Natural killer cell (primary cell): ENCODE measurements around the gene CDHR3. TPM values are rescaled to one million over a fixed set of nuclear protein-coding genes. Genes with fewer than 3 reads are reported as not detected.

ENCODE experiments used
- ATAC-seq, 3 donors: fragments of 150-1000 bp in 2 of 3; fragments of 200-7000 bp in 1 of 3; cut with Tn5 transposase; 1 replicate in 1 of 3; 2 replicates in 2 of 3; pipeline ENCODE4 v1.10.0; 2021; ENCODE audit warnings: mild to moderate bottlenecking in 2 of 3, moderate library complexity in 2 of 3
- DNase-seq, 2 donors: peaks; one replicate each; pipeline versions ENCODE4 v3.0.0 to v3.0.0-alpha.2; 2013 to 2021; ENCODE audit warnings: mixed read lengths in 1 of 2
- H3K27ac ChIP-seq: one replicate; pipeline ENCODE4 v1.5.1; 2013; ENCODE audit warnings: mild to moderate bottlenecking, low read length
- H3K27me3 ChIP-seq: one replicate; pipeline ENCODE4 v1.6.1; 2013; ENCODE audit warnings: low read length; ENCODE audit not compliant: control insufficient read depth, insufficient read depth
- H3K36me3 ChIP-seq: one replicate; pipeline ENCODE4 v1.6.1; 2013; ENCODE audit warnings: low read length; ENCODE audit not compliant: control insufficient read depth, insufficient read depth
- H3K4me1 ChIP-seq: one replicate; pipeline ENCODE4 v1.6.1; 2013; ENCODE audit warnings: low read length; ENCODE audit not compliant: control insufficient read depth, insufficient read depth
- H3K4me3 ChIP-seq: one replicate; pipeline ENCODE4 v1.5.1; 2013; ENCODE audit warnings: low read length
- H3K9me3 ChIP-seq: one replicate; pipeline ENCODE4 v1.6.1; 2013; ENCODE audit warnings: low read length; ENCODE audit not compliant: control insufficient read depth, insufficient read depth
- H3K27ac Mint-ChIP-seq, 2 donors: one replicate each; pipeline ENCODE4 v1.8.0; 2022; ENCODE audit warnings: mild to moderate bottlenecking in 2 of 2, mixed read lengths in 2 of 2, moderate library complexity in 1 of 2
- H3K27me3 Mint-ChIP-seq, 2 donors: one replicate each; pipeline ENCODE4 v1.8.0; 2022; ENCODE audit warnings: low read depth in 2 of 2, mixed read lengths in 2 of 2
- H3K36me3 Mint-ChIP-seq: one replicate; pipeline ENCODE4 v1.8.0; 2022; ENCODE audit warnings: mixed read lengths
- H3K4me1 Mint-ChIP-seq, 2 donors: one replicate each; pipeline ENCODE4 v1.8.0; 2022; ENCODE audit warnings: mixed read lengths in 2 of 2
- H3K4me3 Mint-ChIP-seq: one replicate; pipeline ENCODE4 v1.8.0; 2022; ENCODE audit warnings: mild to moderate bottlenecking, moderate library complexity, mixed read lengths
- H3K9me3 Mint-ChIP-seq, 2 donors: one replicate each; pipeline ENCODE4 v1.8.0; 2022; ENCODE audit warnings: mixed read lengths in 2 of 2
- CTCF ChIP-seq: fragments of 200-600 bp; IDR thresholded peaks from one replicate; pipeline ENCODE4 v1.8.0; 2022; ENCODE audit warnings: antibody characterized with exemption
- WGBS: methylation state at CpG from one replicate; pipeline ENCODE4 v1.1.7; 2013; ENCODE audit warnings: missing lambda C conversion rate; ENCODE audit not compliant: insufficient coverage; 5-methylcytosine and 5-hydroxymethylcytosine counted together
- intact Hi-C: fragments of 100-400 bp; cut with micrococcal nuclease; formaldehyde crosslinking; loops from one replicate; pipeline ENCODE4 v1.14.2; 2022
- total RNA-seq, 4 donors: library from RNA; stranded (reverse); fragments of 120-200 nt in 1 of 4; gene quantifications; one replicate each; pipeline versions ENCODE4 v1.2.3 to v1.2.4, GENCODE V29; 2013 to 2022

CDHR3 gene
- total RNA-seq, 3 donors from 2014 or later (not counting 1 experiment from before 2014, with no cell fraction given): 9.2 to 12.4 (median 10.2) TPM

DNA sequence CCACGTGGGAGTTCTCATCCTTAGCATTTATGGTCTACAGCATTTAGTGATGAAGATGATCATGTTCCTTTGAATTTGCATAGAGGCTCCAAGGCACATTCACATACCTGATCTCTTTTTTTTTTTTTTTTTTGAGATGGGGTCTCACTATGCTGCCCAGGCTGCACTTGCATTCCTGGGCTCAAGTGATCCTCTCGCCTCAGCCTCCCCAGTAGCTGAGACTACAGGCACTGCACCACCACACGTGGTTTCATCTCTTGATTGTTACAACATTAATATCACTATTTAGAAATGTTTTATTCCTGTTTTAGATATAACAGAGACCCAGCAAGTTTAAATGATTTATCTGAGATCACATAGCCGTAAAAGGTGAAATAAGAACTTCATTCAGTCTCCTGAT, 13.8 kb downstream of the CDHR3 start:
- no peaks in the 10 kb centered on the region for H3K4me1 Mint-ChIP-seq
- DNase-seq: no peak
- H3K27ac Mint-ChIP-seq: no peak overlapping the region
- no peaks in the 10 kb centered on the region for H3K27me3 ChIP-seq
- no peaks in the 10 kb centered on the region for H3K36me3 ChIP-seq
- H3K4me3 Mint-ChIP-seq: no peak overlapping the region
- H3K27ac ChIP-seq: no peak overlapping the region
- no peaks in the 10 kb centered on the region for H3K4me1 ChIP-seq
- no peak for TF ChIP-seq CTCF
- peaks cover 4 to 6% of the 10 kb centered on the region in 2 donors for H3K27me3 Mint-ChIP-seq
- no peak for ATAC-seq
- H3K36me3 Mint-ChIP-seq: no peaks in the 10 kb centered on the region
- intact Hi-C loops: no loop called here
- no peaks in the 10 kb centered on the region for H3K9me3 Mint-ChIP-seq
- no peaks in the 10 kb centered on the region for H3K9me3 ChIP-seq
- H3K4me3 ChIP-seq: no peak overlapping the region
- WGBS: 96% methylated on average over 2 of the region's 4 CpGs

DNA sequence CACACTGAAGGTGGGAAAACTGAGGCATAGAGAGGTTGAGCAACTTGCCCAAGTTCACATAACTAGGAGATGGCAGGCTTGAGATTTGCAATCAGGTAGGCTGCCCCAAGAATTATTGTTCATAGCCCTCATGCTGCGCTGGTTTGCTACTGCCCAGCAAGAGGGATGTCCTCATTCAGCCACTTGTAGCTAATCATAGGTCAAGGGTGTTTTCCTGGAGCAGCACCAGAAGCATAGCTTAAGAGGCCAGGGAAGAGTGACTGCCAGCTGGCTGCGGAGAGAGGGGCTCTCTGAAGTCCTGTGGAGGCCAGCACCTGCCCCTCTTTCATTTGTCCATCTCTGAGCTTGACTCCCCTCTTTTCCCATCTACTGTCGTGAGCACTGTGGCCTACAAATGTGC, 15.0 kb downstream of the CDHR3 start:
- no peak for TF ChIP-seq CTCF
- WGBS: 84% methylated on average over 3 of the region's 3 CpGs
- Mint-ChIP-seq H3K27ac (no peak overlapping the region), H3K27me3 (peaks cover 11% of the 10 kb centered on the region in 2 donors), H3K36me3 (no peaks in the 10 kb centered on the region), H3K4me3 (no peak overlapping the region), H3K9me3 (no peaks in the 10 kb centered on the region), H3K4me1 (no peaks in the 10 kb centered on the region)
- no peaks in the 10 kb centered on the region for H3K36me3 ChIP-seq
- no peak for ATAC-seq
- no peak overlapping the region for H3K27ac ChIP-seq
- H3K4me1 ChIP-seq: no peaks in the 10 kb centered on the region
- H3K4me3 ChIP-seq: no peak overlapping the region
- intact Hi-C loops: no loop called here
- no peaks in the 10 kb centered on the region for H3K9me3 ChIP-seq
- DNase-seq: no peak
- no peaks in the 10 kb centered on the region for H3K27me3 ChIP-seq

DNA sequence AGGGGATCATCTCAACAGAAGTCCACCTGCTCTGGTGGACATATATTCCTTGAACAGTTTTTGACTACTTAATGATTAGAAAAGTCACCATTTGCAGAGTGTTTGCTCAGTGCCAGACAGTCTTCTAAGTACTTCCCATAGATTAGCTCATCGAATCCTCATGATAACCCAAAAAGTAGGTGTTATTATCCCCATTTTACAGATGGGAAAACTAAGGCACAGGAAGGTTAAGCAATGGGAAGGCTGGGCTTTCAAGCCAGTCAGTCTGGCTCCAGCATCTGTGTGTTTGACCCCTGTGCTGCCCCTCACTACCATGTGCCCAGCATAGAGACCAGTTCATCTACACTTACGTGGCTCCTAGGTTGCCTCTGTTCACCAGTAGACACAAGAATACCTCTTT, 15.9 kb downstream of the CDHR3 start:
- WGBS: 95% methylated on average over 2 of the region's 2 CpGs
- DNase-seq: no peak
- H3K4me3 Mint-ChIP-seq: no peak overlapping the region
- intact Hi-C loops: no loop called here
- no peak overlapping the region for H3K27ac Mint-ChIP-seq
- no peaks in the 10 kb centered on the region for H3K36me3 ChIP-seq
- H3K4me1 Mint-ChIP-seq: no peaks in the 10 kb centered on the region
- H3K9me3 ChIP-seq: no peaks in the 10 kb centered on the region
- ATAC-seq: no peak
- peaks cover 10 to 19% of the 10 kb centered on the region in 2 donors for H3K27me3 Mint-ChIP-seq
- no peak overlapping the region for H3K4me3 ChIP-seq
- no peaks in the 10 kb centered on the region for H3K4me1 ChIP-seq
- no peaks in the 10 kb centered on the region for H3K9me3 Mint-ChIP-seq
- TF ChIP-seq CTCF: no peak
- H3K27me3 ChIP-seq: no peaks in the 10 kb centered on the region
- H3K36me3 Mint-ChIP-seq: no peaks in the 10 kb centered on the region
- H3K27ac ChIP-seq: no peak overlapping the region

- Mint-ChIP-seq H3K9me3 (no peaks in the 10 kb centered on the region), H3K36me3 (no peaks in the 10 kb centered on the region), H3K4me3 (no peak overlapping the region), H3K27ac (no peak overlapping the region), H3K4me1 (no peaks in the 10 kb centered on the region), H3K27me3 (peaks cover 10 to 23% of the 10 kb centered on the region in 2 donors)
- H3K27ac ChIP-seq: no peak overlapping the region
- TF ChIP-seq CTCF: no peak
- WGBS: 98% methylated on average over 2 of the region's 2 CpGs
- H3K4me1 ChIP-seq: no peaks in the 10 kb centered on the region
- ATAC-seq (no peak), DNase-seq (no peak)
- intact Hi-C loops: no loop called here
- no peak overlapping the region for H3K4me3 ChIP-seq
- H3K27me3 ChIP-seq: no peaks in the 10 kb centered on the region
- no peaks in the 10 kb centered on the region for H3K9me3 ChIP-seq
- H3K36me3 ChIP-seq: no peaks in the 10 kb centered on the region
Measured at GRCh38 chr7:105979405-105979804, 16.3 kb downstream of the CDHR3 start.
